ENCODE data around the gene UBALD1. TPM values are rescaled to one million over a fixed set of nuclear protein-coding genes. Genes with fewer than 3 reads are reported as not detected.
"Not testable (repeated sequence)": the region's sequence is repeated elsewhere in the genome, so short reads cannot be mapped to it uniquely, and the experiment has no call there.

Gene UBALD1
- total RNA-seq, 2 donors from 2014 or later, result 19.6 to 20.0 TPM

DNA sequence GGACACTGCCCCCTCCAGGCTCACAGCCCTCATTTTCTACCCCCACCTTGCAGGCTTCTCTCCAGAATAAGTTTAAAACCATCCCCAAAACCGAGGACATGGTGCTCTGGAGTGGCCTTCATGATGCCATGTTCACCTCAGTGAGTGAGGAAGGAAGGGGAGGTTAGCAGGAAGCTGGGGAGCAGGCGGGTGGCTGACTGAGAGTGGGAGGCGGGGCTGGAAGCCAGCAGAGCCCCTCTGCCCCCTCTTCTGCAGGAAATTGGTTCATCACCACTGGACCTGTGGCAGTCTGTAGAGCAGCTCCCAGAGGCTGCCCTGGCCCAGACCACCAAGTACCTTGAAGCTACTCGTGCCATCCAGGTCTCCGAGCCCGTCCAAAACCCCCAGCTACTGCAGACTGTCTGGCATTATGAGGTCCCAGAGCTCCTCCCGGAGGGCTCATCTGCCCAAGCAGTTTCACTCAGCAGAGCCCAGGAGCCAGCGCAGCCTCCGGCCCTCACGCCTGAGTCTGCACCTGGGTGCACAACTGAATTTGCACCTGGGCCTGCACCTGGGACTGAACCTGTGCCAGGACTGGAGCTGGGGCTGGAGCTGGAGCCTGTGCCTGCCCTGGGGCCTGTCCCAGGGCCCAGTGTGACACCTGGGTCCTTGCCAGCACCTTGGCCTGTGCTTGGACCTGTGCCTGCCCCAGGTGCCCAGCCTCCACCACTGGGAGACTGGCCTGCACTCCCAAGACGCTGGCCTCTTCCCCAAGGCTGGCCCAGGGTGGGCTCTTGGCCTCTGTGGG is 39.6 kb downstream of the UBALD1 start:
- intact Hi-C loops (cut with DNase I), result no loop called here
- ATAC-seq (no peak), DNase-seq (no peak)

DNA sequence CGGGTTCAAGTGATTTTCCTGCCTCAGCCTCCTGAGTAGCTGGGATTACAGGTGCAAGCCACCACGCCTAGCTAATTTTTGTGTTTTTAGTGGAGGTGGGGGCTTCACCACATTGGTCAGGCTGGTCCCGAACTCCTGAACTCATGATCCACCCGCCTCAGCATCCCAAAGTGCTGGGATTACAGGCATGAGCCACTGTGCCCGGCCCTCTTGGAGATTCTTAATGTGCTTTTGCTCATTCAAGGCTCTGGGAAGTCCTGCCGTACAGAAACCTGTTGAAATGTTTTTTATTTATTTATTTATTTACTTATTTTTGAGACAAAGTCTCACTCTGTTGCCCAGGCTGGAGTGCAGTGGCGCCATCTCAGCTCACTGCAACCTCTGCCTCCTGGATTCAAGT is 40.8 kb downstream of the UBALD1 start:
- DNase-seq; ATAC-seq; intact Hi-C loops (cut with DNase I): not testable (repeated sequence)

DNA sequence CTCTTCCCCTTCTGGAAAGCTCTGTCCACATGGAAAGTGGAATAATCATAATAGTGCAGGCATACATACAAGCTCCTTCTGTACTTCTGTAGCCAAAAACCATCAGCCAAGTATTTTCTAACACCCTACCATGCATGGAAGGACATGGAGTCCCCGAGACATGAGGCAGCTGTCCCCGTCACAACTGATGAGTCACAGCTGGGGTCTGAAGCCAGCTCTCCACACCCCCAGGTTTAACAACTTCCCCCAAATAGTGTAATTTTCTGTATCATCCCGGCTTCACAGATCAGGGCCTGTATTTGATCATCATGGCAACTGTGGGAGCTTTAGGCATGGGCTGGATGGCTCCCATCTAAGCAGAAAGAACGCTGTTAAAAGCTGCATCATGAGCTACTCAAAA is 42.0 kb downstream of the UBALD1 start:
- DNase-seq (peak; percentile 26), ATAC-seq (peak; percentile 59 to 70)
- intact Hi-C loops (cut with DNase I), result no loop called here

DNA sequence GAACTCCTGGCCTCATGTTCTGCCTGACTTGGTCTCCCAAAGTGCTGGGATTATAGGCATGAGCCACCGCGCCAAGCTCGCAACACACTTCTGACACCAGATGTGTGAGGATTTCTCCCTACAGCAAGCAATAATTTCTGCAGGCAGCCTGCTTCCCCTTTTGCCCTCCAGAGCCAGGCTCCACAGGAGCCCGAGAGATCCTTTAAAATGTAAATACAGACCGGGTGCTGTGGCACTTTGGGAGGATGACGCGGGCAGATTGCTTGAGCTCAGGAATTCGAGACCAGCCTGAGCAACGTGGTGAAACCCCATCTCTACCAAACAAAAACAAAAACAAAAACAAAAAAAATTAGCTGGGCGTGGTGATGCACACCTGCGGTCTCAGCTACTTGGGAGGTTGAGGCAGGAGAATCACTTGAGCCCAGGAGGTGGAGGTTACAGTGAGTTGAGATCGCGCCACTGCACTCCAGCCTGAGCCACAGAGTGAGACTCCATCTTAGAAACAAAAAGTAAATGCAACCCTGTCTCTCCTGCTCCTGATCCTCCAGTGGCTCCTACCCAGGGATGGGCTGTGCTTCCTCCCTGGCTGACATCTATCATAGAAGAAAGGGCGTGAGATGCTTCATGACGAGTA is 43.9 kb downstream of the UBALD1 start:
- DNase-seq (no peak), ATAC-seq (no peak)
- intact Hi-C loops (cut with DNase I), result no loop called here

DNA sequence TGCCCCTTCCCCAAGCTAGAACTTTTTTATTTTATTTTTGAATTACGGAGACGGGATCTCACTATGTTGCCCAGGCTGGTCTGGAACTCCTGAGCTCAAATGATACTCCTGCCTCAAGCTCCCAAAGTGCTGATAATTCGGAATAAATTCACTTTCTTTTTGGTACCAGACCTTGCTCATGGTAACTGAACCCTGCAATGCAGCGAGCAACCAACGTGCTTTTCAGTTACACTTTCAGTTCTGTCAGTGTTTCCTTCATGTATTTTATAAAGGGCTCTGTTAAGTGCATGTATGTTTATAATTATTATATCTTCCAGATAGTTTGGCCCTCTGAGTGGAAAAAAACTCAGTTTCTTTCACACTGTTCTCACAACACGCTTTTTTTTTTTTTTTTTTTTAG is 44.6 kb downstream of the UBALD1 start:
- ATAC-seq (no peak), DNase-seq (no peak)
- intact Hi-C loops (cut with DNase I), result no loop called here

DNA sequence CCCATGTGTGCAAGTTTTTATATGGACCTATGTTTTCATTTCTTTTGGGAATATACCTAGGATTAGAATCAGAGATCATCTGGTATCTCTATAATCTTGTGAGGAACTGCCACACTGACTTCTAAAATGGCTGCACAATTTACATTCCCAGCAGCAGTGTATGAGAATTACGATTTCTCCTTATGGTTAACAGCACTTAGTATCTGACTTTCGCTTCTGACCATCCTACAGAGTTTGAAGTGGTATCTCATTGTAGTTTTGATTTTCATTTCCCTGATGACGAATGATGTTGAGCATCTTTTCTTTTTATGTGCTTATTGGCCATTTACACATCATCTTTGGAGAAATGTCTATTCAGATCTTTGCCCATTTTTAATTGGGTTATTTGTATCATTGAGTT is 48.5 kb downstream of the UBALD1 start:
- intact Hi-C loops (cut with DNase I), result no loop called here
- no peak for DNase-seq
- no peak for ATAC-seq

DNA sequence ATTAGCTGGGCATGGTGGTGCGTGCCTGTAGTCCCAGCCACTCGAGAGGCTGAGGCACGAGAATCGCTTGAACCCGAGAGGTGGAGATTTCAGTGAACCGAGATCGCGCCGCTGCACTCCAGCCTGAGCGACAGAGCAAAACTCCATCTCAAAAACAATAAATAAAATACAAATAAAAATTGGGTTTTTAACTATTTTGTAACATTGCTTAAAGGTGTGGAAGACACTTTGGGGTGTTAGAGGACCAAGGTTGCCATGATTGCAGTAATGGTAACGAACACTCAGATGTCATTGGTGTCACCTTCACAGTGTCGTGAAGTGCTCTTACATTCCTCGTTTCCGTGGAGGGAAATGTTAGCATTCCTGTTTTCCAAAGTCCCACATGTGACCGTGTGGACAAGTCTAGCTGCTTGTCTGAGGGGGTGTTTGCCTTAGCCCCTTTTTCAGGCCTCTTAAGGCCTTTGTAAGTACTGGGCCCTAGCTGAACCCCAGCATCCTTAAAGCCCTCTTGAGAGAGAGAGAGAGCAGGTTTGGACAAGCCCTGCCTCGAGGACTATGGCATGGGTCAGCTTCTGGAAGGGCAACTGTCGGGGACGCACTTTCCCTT is 49.9 kb downstream of the UBALD1 start:
- no peak for ATAC-seq
- no peak for DNase-seq

DNA sequence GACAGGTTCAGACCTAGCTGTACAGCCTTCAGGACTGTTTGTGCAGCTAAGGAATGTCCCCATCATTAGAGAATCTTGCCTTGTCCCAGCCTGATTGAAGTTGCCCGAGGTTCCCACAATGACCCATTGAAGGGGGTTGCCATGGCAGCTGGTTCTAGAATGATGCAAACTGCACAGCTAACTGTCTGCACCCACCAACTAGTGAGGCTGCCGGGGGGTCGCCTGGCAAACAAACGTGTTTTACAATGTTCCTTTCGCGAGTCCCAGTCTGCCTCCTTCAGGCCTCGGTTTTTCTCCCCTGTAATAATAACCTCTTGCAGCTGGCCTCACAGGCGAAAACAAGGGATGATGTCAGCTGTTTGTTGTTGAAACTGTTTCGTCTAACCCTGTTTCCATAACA is 53.1 kb downstream of the UBALD1 start:
- intact Hi-C loops (cut with DNase I), result no loop called here
- ATAC-seq (no peak), DNase-seq (no peak)

More for the DNA sequence above, 49.9 kb downstream of the UBALD1 start:
- intact Hi-C loops (cut with DNase I), result no loop called here

Other genes with a start within 250 kb of the UBALD1 start
- 10 to 100 TPM; 10.6 to 20.0 TPM for gene VASN, start 243.0 kb downstream of the UBALD1 start, total RNA-seq
- gene CORO7, start 198.3 kb downstream of the UBALD1 start, total RNA-seq, result 10 to 100 TPM; 15.6 to 19.5 TPM
- gene DNAJA3, start 189.0 kb downstream of the UBALD1 start, total RNA-seq, result 10 to 100 TPM; 44.6 to 48.3 TPM
- 10 to 100 TPM; 16.8 to 17.2 TPM for gene NMRAL1, start 140.3 kb downstream of the UBALD1 start, total RNA-seq
- gene HMOX2, start 138.5 kb downstream of the UBALD1 start, total RNA-seq, result 10 to 100 TPM; 65.3 to 92.0 TPM
- 10 to 100 TPM; 34.1 to 42.9 TPM for gene CDIP1, start 76.1 kb downstream of the UBALD1 start, total RNA-seq
- gene C16orf96, start 58.5 kb downstream of the UBALD1 start, total RNA-seq, result under 1 TPM in 1 of 2 donors, not detected in 1; 0.10 TPM
- 10 to 100 TPM; 33.1 to 44.6 TPM for gene MGRN1, start 9.9 kb upstream of the UBALD1 start, total RNA-seq
- gene NUDT16L1, start 78.7 kb upstream of the UBALD1 start, total RNA-seq, result 10 to 100 TPM; 39.1 to 41.0 TPM
- 10 to 100 TPM; 11.0 to 11.6 TPM for gene ANKS3, start 119.4 kb upstream of the UBALD1 start, total RNA-seq
- under 1 TPM; 0.52 to 0.85 TPM for gene DNAAF8, start 119.6 kb upstream of the UBALD1 start, total RNA-seq
- 10 to 100 TPM in 1 of 2 donors, 1 to 10 TPM in 1; 6.3 to 10.3 TPM for gene ZNF500, start 152.3 kb upstream of the UBALD1 start, total RNA-seq
- gene SEPTIN12, start 173.5 kb upstream of the UBALD1 start, total RNA-seq, result not detected
- not detected for gene SMIM22, start 180.5 kb upstream of the UBALD1 start, total RNA-seq
- gene ROGDI, start 187.7 kb upstream of the UBALD1 start, total RNA-seq, result 10 to 100 TPM; 53.6 to 54.5 TPM
- 10 to 100 TPM; 65.2 to 78.2 TPM for gene GLYR1, start 232.4 kb upstream of the UBALD1 start, total RNA-seq
- gene UBN1, start 232.6 kb upstream of the UBALD1 start, total RNA-seq, result 10 to 100 TPM; 28.0 to 33.6 TPM

Data from left cardiac atrium (tissue), 4 donors.